Dendritic cell treated with granulocyte-macrophage colony-stimulating factor and Interleukin-4, amounts not matched to agents 40 ng/mL and 50 ng/mL, for 4 days (primary cell): ENCODE data around the gene SBK2.
"Not testable (repeated sequence)": the region's sequence is repeated elsewhere in the genome, so short reads cannot be mapped to it uniquely, and the experiment has no call there.

ENCODE experiments used
- H3K27ac Mint-ChIP-seq: one replicate; pipeline ENCODE4 v1.8.0; 2022; ENCODE audit warnings: mild to moderate bottlenecking, mixed read lengths
- H3K27me3 Mint-ChIP-seq: one replicate; pipeline ENCODE4 v1.8.0; 2022; ENCODE audit warnings: mild to moderate bottlenecking, mixed read lengths
- H3K36me3 Mint-ChIP-seq: one replicate; pipeline ENCODE4 v1.8.0; 2022; ENCODE audit warnings: low read depth, mixed read lengths
- H3K4me1 Mint-ChIP-seq: one replicate; pipeline ENCODE4 v1.8.0; 2022; ENCODE audit warnings: low read depth, mixed read lengths
- H3K4me3 Mint-ChIP-seq: one replicate; pipeline ENCODE4 v1.8.0; 2022; ENCODE audit warnings: mild to moderate bottlenecking, moderate library complexity, mixed read lengths
- H3K9me3 Mint-ChIP-seq: one replicate; pipeline ENCODE4 v1.8.0; 2022; ENCODE audit warnings: mixed read lengths
- intact Hi-C: fragments of 100-400 bp; cut with micrococcal nuclease; formaldehyde crosslinking; loops from one replicate; pipeline ENCODE4 v1.15.0; 2022

SBK2 gene

DNA sequence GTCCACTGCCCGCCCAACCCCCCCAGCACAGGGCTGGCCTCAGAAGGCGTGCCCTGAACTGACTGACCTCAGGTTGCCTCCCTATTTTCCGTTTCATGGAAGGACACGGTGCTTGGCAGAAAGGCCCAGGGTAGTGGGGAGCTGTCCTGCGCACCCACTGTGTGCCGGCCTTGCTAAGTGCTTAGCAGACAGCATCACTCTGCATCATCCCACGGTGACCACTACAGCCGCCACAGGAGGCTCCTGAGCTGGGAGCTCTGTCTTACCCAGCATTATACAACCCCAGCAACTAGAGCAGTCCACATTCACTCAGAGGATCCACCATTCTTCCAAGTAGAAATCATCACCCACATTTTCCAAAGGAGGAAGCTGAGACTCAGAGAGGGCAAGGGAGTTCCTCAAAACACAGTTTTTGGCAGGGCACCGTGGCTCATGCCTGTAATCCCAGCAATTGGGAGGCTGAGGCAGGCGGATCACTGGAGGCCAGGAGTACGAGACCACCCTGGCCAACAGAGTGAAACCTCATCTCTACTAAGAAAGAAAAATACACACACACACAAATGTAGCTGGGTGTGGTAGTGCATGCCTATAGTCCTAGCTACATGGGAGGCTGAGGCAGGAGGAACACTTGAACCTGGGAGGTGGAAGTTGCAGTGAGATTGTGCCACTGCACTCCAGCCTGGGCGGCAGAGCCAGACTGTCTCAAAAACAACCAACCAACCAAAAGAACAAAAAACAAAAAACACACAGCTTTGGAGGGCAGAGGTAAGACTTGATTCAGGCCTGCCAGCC is 1.6 kb downstream of the SBK2 start:
- intact Hi-C loops = no loop called here
- Mint-ChIP-seq H3K9me3 (no peaks in the 10 kb centered on the region), H3K4me1 (peaks cover 12% of the 10 kb centered on the region), H3K36me3 (no peaks in the 10 kb centered on the region), H3K4me3 (no peak overlapping the region), H3K27ac (peak overlapping the region; percentile 65), H3K27me3 (peaks cover 5% of the 10 kb centered on the region)

DNA sequence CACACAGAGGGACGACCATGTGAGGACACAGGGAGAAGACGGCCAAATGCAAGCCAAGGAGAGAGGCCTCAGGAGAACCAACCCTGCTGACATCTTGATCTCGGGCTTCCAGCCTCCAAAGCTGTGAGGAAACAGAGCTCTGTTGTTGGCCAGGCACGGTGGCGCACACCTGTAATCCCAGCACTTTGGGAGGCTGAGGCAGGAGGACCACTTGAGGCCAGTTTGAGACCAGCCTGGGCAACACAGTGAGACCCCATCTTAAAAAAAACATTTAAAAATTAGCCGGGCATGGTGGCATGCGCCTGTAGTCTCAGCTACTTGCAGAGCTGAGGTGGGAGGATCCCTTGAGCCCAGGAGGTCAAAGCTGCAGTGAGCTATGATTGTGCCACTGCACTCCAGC is 2.7 kb downstream of the SBK2 start:
- H3K36me3 Mint-ChIP-seq, H3K27ac Mint-ChIP-seq, H3K9me3 Mint-ChIP-seq, intact Hi-C loops, H3K4me3 Mint-ChIP-seq, H3K27me3 Mint-ChIP-seq: not testable (repeated sequence)
- peaks cover 12% of the 10 kb centered on the region for H3K4me1 Mint-ChIP-seq

DNA sequence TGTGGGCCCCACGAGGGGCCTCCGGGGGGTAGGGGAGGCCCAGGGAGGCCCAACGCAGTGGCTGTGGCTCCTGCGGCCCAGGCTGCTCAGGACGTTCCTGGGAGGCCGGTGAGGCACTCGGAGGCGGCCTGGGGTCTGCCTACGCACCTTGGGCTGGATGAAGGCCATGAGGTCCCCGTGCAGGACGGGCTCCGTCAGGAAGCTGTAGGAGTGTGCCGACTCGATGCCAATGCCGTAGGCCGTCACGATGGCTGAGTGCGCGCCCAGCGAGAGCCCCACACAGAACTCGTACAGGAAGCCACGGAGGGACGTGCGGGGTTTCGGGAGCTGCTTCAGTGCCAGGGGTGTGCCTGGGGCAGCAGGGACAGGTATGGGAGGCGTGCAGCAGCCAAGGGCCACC is 5.9 kb downstream of the SBK2 start:
- intact Hi-C loops = no loop called here
- Mint-ChIP-seq H3K36me3 (no peaks in the 10 kb centered on the region), H3K4me3 (no peak overlapping the region), H3K27ac (no peak overlapping the region), H3K4me1 (peaks cover 10% of the 10 kb centered on the region), H3K27me3 (peaks cover 8% of the 10 kb centered on the region), H3K9me3 (no peaks in the 10 kb centered on the region)

DNA sequence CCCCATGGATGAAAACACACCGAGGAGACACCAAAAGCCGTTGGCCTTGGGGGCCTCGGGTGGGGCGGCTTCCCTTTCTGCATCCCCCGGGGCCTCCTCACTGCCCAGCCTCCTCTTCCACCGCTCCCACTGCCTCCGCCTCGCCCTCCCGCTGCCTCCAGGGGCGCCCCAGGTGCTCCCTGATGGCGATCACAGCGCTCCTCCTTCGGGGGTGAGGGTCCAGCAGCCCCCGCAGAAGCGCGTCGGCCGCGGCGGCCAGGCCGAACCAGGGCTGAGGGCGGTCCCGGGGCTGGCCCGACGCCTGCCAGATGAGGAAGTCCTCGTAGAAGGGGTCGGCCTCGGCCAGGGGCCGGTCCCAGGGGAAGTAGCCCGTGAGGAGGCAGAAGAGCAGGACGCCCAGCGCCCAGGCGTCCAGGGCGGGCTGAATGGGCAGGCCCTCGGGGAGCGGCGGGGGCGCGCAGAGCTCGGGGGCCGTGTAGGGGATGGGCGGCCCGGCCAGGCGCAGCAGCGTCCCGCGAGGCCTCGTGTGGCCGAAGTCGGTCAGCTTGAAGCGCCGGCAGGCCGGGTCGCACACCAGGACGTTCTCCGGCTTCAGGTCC is 7.2 kb downstream of the SBK2 start:
- H3K4me1 Mint-ChIP-seq = no peaks in the 10 kb centered on the region
- H3K9me3 Mint-ChIP-seq = no peaks in the 10 kb centered on the region
- intact Hi-C loops = no loop called here
- H3K4me3 Mint-ChIP-seq = no peak overlapping the region
- no peaks in the 10 kb centered on the region for H3K36me3 Mint-ChIP-seq
- H3K27ac Mint-ChIP-seq = no peak overlapping the region
- H3K27me3 Mint-ChIP-seq = peaks cover 14% of the 10 kb centered on the region

DNA sequence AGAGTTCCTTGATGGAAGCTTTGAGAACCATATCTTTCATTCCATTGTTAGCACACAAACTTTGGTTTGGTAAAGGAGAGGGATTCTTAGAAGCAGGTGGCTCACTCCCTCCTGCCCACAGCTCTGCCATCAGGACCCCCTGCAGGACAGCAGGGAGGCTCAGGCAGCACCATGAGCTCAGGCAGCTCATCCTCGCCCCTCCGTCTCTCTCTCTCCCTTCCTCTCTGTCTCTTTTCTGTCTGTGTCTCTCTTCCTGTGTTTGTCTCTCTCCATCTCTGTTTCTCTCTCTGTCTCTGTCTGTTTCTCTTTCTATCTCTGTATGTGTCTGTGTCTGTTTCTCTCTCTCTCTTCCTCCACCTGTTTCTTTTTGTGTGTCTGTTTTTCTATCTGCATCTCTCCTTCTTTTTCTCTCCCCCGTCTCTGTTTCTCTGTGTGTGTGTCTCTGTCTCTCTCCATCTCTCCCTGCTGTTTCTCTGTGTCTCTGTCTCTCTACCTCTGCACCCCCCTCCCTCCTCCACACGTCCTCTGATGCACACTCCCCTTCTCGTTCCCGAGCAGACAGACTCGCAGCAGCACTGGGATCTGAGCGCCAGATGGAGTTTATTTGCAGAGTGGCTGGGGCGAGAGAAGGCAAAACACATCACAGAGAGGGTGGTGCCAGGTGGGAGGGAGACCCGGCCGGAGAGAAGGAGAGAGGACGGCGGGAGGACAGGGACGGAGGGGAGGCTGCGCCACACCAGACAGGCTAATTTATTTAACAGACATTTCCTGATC is 8.7 kb downstream of the SBK2 start:
- H3K9me3 Mint-ChIP-seq = no peaks in the 10 kb centered on the region
- no peaks in the 10 kb centered on the region for H3K36me3 Mint-ChIP-seq
- no peaks in the 10 kb centered on the region for H3K4me1 Mint-ChIP-seq
- no peak overlapping the region for H3K4me3 Mint-ChIP-seq
- intact Hi-C loops = no loop called here
- H3K27ac Mint-ChIP-seq = no peak overlapping the region
- peaks cover 9% of the 10 kb centered on the region for H3K27me3 Mint-ChIP-seq

DNA sequence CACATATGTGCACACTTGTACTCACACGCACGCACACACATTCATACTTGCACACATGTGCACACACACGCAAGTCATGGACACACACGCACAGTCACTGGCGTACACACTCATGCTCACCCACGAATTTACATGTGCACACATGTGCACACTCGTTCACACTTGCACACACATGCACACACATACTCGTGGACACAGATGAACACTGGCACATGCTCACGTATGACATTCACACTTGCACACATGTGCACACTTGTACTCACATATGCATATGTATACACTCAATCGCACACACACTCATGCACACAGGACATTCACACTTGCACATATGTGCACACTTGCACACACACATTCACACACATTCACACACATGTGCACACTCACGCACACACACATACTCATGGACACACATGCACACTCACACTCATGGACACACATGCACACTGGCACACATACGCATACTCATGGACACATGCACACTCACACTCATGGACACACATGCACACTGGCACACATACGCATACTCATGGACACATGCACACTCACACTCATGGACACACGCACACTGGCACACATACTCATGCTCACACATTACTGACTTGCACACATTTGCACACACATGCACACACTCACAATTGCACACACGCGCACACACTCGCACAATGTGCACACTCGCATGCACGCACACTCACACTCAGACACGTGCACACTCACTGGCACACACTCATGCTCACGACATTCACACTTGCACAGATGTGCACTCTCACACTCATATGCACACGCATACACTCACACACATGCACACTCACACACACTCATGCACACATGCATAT is 9.5 kb downstream of the SBK2 start:
- intact Hi-C loops = no loop called here
- Mint-ChIP-seq H3K27ac (no peak overlapping the region), H3K4me3 (no peak overlapping the region), H3K4me1 (no peaks in the 10 kb centered on the region), H3K9me3 (no peaks in the 10 kb centered on the region), H3K27me3 (peaks cover 9% of the 10 kb centered on the region), H3K36me3 (no peaks in the 10 kb centered on the region)

DNA sequence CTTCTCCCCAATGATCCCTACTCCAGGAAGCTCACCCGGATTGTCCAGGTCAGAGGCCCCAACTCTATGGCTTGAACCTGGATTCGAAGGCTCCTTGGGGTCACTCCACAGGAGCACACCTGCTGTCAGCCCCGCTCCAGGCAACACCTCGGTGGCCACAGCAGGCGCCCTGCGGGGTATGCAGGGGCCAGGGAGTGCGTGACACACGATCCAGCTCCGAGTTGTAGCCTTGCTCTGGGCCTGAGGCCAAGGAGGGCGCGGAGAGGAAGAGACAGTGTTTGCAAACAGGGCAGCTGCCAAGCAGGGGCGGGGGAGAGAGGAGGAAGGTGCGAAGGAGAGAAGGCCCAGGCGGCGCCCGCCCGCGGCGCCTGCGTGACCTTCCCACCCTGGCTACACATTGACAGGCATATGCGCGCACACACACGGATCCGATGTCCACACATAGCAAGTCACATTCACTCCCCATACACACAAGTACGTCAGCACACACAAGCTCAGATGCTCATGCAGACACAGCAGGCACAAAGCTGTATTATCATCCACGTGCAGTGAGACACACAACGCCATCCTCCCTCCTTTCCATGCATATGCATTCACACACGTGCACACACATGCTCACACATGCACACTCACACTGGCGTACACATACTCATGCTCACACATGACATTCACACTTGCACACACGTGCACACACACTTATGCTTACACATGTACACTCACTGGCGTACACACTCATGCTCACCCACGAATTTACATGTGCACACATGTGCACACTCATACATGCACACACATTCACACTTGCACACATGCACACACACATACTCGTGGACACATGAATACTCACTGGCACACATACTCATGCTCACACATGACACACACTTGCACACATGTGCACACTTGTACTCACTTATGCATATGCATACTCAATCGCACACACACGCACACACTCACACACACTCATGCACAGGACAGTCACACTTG is 10.4 kb downstream of the SBK2 start:
- intact Hi-C loops = no loop called here
- no peak overlapping the region for H3K27ac Mint-ChIP-seq
- no peaks in the 10 kb centered on the region for H3K9me3 Mint-ChIP-seq
- no peaks in the 10 kb centered on the region for H3K36me3 Mint-ChIP-seq
- H3K4me3 Mint-ChIP-seq = no peak overlapping the region
- peaks cover 9% of the 10 kb centered on the region for H3K27me3 Mint-ChIP-seq
- H3K4me1 Mint-ChIP-seq = no peaks in the 10 kb centered on the region

DNA sequence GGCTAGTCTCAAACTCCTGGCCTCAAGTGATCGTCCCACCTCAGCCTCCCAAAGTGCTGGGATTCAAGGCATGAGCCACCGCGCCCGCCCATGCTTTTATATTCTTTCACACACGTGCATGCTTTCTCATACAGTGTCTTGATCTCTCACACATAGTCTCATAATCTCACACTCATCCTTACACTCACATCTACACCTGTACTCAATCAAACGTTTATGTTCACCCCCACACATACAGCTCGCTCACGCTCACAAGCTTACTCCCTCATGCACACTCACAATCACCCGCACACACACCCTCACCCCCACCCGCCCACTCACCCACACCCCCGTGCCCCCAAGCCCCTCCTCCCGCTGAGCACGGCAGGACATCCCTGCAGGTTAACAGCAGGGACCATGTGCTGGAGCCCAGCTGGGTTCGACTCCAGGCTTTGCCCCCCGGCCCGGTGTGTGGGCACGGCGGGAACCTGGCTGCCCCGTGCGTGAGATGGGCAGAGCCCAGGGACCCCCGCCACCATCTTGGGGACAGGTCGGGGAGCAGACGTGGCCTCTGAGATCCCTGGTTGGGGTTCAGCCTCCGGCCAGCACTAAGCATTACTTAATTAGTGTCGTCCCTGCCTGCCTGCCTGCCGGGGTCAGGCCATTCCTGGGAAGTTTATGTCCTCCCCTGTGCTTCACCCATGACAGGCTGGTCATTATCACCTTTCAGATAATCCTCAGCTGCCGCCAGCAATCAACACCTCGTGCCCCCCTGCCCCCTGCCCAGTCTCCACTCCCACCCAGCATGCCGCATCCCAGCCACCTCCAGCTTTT is 11.4 kb downstream of the SBK2 start:
- Mint-ChIP-seq H3K4me1 (no peaks in the 10 kb centered on the region), H3K9me3 (no peaks in the 10 kb centered on the region), H3K4me3 (no peak overlapping the region), H3K27me3 (peaks cover 9% of the 10 kb centered on the region), H3K27ac (no peak overlapping the region), H3K36me3 (no peaks in the 10 kb centered on the region)
- intact Hi-C loops = no loop called here

DNA sequence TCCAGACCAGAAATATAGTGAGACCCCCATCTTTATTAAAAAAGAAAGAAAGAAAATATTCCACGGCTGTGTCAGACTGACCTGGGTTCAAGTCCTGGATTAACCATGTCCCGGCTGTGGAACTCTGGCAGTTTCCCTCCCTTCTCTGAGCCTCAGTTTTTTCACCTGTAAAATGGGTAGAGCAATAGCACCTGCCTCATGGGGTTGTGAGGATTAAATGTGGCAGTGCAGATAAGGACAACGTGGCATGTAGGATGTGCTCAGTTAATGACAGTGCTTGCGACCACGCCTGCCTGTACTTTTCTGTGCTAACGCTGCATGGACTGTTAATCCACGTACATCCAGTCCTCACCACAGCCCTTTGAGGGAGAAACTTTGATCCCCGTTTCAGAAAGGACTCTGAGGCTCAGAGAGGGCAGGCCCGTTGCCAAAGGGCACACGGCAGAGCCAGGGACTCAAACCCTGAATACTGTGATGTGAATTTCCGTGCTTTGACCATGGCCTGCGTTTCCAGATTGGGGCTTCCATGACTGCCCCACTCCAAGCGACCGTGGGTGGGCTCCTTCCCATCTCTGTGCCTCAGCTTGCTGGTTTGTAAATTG is 16.1 kb downstream of the SBK2 start:
- Mint-ChIP-seq H3K27me3 (peaks cover 8% of the 10 kb centered on the region), H3K9me3 (no peaks in the 10 kb centered on the region), H3K4me3 (no peak overlapping the region), H3K4me1 (peaks cover 6% of the 10 kb centered on the region), H3K36me3 (no peaks in the 10 kb centered on the region), H3K27ac (no peak overlapping the region)
- intact Hi-C loops = no loop called here

DNA sequence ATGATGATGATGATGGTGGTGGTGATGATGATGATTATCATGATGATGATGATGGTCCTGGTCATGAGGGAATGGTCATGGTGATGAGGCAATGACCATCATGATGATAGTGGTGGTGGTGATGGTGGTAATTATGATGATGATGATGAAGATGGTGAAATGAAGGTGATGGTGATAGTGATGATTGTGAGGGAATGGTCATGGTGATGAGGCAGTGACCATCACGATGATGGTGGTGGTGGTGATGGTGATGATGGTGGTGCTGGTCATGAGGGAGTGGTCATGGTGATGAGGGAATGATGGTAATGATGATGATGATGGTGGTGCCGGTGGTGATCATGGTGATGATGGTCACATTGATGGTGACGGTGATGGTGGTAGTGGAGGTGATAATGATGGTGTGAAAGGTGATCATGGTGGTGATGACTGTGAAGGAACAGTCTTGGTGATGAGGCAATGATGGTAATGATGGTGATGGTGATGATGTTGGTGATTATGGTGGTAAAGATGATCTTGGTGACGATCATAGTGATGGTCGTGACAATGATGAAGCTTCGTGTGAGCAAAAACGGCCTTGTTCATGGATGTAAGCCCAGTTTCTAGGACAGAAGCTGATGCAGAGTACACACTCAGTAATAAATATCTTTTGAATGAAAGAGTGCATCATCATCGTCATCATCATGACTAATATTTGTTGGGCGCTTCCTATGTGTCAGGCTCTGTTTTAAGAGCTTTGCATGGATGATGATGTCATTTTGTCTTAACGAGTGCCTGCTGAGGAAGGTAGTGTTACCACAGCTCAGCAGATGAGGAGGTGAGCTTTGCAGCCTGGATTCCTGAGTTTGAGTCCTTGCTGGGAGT is 17.3 kb downstream of the SBK2 start:
- no peaks in the 10 kb centered on the region for H3K36me3 Mint-ChIP-seq
- intact Hi-C loops = loop anchor here (5.0 kb wide), 1 partner anchor 78 kb away; the partner anchor contains the start of gene FIZ1
- peaks cover 5% of the 10 kb centered on the region for H3K27me3 Mint-ChIP-seq
- H3K4me3 Mint-ChIP-seq = no peak overlapping the region
- H3K4me1 Mint-ChIP-seq = peaks cover 6% of the 10 kb centered on the region
- no peaks in the 10 kb centered on the region for H3K9me3 Mint-ChIP-seq
- H3K27ac Mint-ChIP-seq = no peak overlapping the region

DNA sequence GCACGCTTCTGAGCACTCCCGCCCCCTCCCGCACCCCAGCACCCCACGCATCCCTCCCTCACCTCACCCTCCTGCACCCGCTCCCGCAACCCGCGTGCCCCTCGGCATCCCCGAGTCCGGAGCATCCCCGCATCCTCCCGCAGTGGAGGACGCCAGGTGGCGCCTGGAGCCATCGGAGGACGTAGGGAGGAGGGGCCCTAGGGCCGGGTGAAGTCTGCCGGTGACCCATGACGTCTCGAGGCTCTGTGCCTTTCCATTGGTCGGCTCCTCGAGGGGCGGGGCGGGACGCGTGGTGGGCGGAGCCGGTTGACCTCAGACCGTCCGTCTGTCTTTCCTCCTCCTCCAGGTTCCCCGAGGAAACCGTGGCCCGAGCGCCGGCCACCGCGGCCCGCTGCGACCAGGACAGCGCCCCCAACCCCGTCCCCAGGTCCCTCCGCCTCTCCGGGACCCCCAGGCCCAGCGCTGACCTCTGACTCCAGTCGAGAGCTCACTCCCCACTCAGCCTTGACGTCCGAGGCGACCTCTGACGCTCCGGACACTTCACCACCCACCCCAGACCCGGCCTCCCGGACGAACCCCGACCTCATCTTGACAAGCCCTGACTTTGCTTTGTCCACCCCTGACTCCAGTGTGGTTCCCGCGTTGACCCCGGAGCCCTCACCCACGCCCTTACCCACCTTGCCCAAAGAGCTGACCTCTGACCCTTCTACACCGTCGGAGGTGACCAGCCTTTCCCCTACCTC is 19.9 kb downstream of the SBK2 start:
- H3K9me3 Mint-ChIP-seq = no peaks in the 10 kb centered on the region
- H3K27me3 Mint-ChIP-seq = peaks cover 21% of the 10 kb centered on the region
- H3K27ac Mint-ChIP-seq = peak overlapping the region; percentile 93
- peak overlapping the region; percentile 76 for H3K4me3 Mint-ChIP-seq
- intact Hi-C loops = loop anchor here (1.0 to 5.0 kb wide), 3 partner anchors 80 to 114 kb away; partner anchors contain the start of genes FIZ1 and ZNF784
- no peaks in the 10 kb centered on the region for H3K36me3 Mint-ChIP-seq
- H3K4me1 Mint-ChIP-seq = peaks cover 6% of the 10 kb centered on the region
